GM12891 (cell line): ENCODE results near the gene NMNAT2.

Source experiments
- POLR2A ChIP-seq: IDR thresholded peaks from 2 replicates; pipeline ENCODE4 v1.6.1; 2011; ENCODE audit warnings: low read depth, low read length, control low read depth
- POLR2AphosphoS5 ChIP-seq: IDR thresholded peaks from 2 replicates; pipeline ENCODE4 v1.6.1; 2011; ENCODE audit warnings: low read depth, low read length, control low read depth
- SPI1 ChIP-seq: IDR thresholded peaks from 2 replicates; pipeline ENCODE4 v1.6.1; 2011; ENCODE audit warnings: low read depth, low read length, control low read depth
- TAF1 ChIP-seq: IDR thresholded peaks from 2 replicates; pipeline ENCODE4 v1.6.1; 2011; ENCODE audit warnings: low read depth, low read length, control low read depth

DNA sequence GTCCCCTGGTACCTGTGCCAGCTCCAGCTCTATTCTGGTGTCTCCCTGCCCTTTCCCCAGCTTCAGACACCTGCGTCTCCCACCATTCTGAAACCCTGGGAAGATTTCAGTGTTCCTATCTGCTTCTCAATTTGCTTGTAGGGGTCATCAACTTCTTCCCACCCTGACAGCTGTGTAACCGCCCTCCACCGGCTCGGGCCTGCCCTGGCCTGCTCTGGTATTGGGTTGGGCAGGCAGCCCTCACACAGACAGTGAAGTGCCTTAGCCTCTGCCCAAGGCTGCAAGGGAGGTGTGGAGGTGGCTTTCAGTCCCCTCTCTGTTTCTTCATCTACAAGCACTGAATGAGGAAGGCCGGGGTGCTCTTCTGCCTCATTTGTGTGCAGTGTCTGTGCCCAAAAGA is 134.9 kb downstream of the NMNAT2 start:
- TF ChIP-seq POLR2A (no peak), TAF1 (no peak), SPI1 (no peak), POLR2AphosphoS5 (no peak)
